ENCODE data around the gene RGP1.

RGP1 gene

GRCh38 chr9:35776018-35776417 is 26.9 kb downstream of the RGP1 start:
- no peak for DNase-seq

- DNase-seq: no peak
Measured at GRCh38 chr9:35778496-35778895, 29.4 kb downstream of the RGP1 start.

GRCh38 chr9:35781066-35781465 is 32.0 kb downstream of the RGP1 start:
- no peak for DNase-seq

- no peak for DNase-seq
Measured at GRCh38 chr9:35783418-35783817, 34.3 kb downstream of the RGP1 start.

- DNase-seq: no peak
Measured at GRCh38 chr9:35789541-35789940, 40.5 kb downstream of the RGP1 start.

- no peak for DNase-seq
Measured at GRCh38 chr9:35790025-35790384, 40.9 kb downstream of the RGP1 start.

GRCh38 chr9:35790385-35791296 is 41.6 kb downstream of the RGP1 start:
- peak; percentile 49 for DNase-seq

- no peak for DNase-seq
Measured at GRCh38 chr9:35791297-35791921, 42.3 kb downstream of the RGP1 start, which contains the start of gene NPR2. Gene NPR2, plus strand, starts transcription at chr9:35791591. Its CDS starts 818 bp downstream, at chr9:35792409.

GRCh38 chr9:35792024-35792813 is 43.1 kb downstream of the RGP1 start:
- DNase-seq: no peak

GRCh38 chr9:35792826-35793225 is 43.7 kb downstream of the RGP1 start:
- no peak for DNase-seq

GRCh38 chr9:35793461-35793860 is 44.4 kb downstream of the RGP1 start:
- no peak for DNase-seq

GRCh38 chr9:35795695-35796094 is 46.6 kb downstream of the RGP1 start:
- no peak for DNase-seq

- DNase-seq: no peak
Measured at GRCh38 chr9:35797311-35798109, 48.4 kb downstream of the RGP1 start.

GRCh38 chr9:35798658-35799374 is 49.7 kb downstream of the RGP1 start:
- DNase-seq: no peak

- DNase-seq: no peak
Measured at GRCh38 chr9:35800530-35800929, 51.4 kb downstream of the RGP1 start.

- no peak for DNase-seq
Measured at GRCh38 chr9:35801328-35802128, 52.4 kb downstream of the RGP1 start.

- no peak for DNase-seq
Measured at GRCh38 chr9:35806101-35806500, 57.0 kb downstream of the RGP1 start.

All from T-helper 9 cell (primary cell).